ENCODE measurements around the gene YJU2.
"Not testable (repeated sequence)": the region's sequence is repeated elsewhere in the genome, so short reads cannot be mapped to it uniquely, and the experiment has no call there.

The YJU2 gene

GRCh38 chr19:4267101-4267900 is 20.4 kb downstream of the YJU2 start:
- TF ChIP-seq CTCF (IDR thresholded peaks at IDR 0.05; ENCODE audit: extremely low read depth, insufficient read depth, missing control alignments): peak; percentile 78
- in situ Hi-C loops (cut with MboI; ENCODE audit: low pct_unique_long_range_greater_than_20kb, low sequenced_read_pairs, unreplicated experiment): no loop called here
- peak; percentile 81 for DNase-seq (ENCODE audit: low spot score)

DNA sequence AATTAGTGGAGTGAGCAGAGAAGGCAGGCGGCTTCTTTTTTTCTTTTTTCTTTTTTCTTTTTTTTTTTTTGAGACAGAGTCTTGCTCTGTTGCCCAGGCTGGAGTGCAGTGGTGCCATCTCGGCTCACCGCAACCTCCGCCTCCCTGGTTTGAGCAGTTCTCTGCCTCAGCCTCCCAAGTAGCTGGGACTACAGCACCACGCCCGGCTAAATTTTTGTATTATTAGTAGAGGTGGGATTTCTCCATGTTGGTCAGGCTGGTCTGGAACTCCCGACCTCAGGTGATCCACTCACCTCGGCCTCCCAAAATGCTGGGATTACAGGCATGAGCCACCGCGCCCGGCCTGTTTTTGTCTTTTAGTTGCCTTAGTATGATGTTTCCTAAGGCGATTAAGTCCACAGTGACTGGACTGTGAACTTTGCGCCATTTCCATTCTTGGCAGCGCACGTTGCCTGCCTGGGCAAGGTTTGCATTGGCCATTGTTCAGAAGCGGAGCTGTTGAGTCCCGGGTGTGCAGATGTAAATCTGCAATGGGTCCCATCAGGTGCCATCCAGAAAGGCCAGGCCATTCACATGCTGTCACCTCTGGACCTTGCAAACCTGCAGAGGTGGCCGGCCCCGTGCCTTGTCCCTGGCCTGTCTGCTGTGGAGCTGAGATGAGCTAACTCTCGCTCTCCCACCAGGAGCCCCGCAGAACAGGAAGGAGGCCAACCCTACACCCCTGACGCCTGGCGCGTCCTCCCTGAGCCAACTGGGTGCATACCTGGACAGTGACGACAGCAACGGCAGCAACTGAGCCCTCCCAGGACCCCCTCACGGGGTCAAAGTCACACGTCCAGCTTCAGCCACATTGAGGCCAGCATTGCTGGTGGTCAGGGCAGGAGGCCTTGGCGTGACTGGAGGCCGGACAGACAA is 21.3 kb downstream of the YJU2 start:
- no peak for TF ChIP-seq CTCF (IDR thresholded peaks at IDR 0.05; ENCODE audit: extremely low read depth, insufficient read depth, missing control alignments)
- no peak for DNase-seq (ENCODE audit: low spot score)
- in situ Hi-C loops (cut with MboI; ENCODE audit: low pct_unique_long_range_greater_than_20kb, low sequenced_read_pairs, unreplicated experiment): no loop called here

DNA sequence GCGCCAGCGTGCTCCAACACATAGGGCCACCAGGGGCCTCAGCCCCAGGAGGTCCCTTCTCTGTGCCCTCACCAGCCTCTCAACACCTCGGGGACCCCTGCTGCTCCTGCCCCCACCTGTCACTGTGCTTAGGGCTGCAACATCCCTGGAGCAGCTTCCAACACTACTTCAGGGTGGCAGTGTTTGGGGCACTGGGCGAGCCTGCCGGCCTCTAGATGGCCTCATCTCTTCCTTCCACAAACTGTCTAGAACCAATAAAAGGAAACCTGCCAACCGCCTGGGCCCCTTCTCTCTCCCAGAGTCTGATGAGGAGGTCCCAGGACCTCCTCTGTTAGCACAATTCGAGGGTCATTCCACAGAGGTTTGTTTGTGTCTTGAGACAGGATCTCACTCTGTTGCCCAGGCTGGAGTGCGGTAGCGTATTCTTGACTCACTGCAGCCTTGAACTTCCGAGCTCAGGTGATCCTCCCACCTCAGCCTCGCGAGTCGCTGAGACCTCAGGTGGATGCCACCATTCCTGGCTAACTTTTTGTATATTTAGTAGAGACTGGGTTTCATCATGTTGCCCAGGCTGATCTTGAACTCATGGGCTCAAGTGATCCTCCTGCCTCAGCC is 22.0 kb downstream of the YJU2 start:
- no peak for TF ChIP-seq CTCF (IDR thresholded peaks at IDR 0.05; ENCODE audit: extremely low read depth, insufficient read depth, missing control alignments)
- in situ Hi-C loops (cut with MboI; ENCODE audit: low pct_unique_long_range_greater_than_20kb, low sequenced_read_pairs, unreplicated experiment): no loop called here
- no peak for DNase-seq (ENCODE audit: low spot score)

DNA sequence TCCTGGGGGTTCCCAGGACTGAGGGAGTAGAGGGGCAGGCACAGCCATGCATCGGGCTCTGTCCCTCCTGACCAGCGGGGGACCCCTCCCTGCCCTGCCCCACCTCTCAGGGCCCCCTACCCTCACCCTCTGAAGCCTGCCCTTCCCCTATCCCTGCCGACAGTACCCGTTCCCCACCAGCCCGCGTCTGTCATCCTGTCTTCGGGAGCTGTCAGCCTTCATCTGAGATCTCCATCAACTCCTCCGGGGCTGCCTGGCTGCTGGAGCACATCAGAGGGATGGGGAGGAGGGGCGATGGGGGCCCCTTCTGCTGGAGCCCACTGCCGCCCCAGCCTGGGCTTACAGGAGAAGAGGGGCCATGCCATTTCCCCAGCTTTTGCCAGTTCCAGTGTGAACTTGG is 26.0 kb downstream of the YJU2 start:
- DNase-seq (ENCODE audit: low spot score): no peak
- no peak for TF ChIP-seq CTCF (IDR thresholded peaks at IDR 0.05; ENCODE audit: extremely low read depth, insufficient read depth, missing control alignments)
- in situ Hi-C loops (cut with MboI; ENCODE audit: low pct_unique_long_range_greater_than_20kb, low sequenced_read_pairs, unreplicated experiment): loop anchor here (10.0 kb wide), 2 partner anchors 82 to 252 kb away; no protein-coding TSS in a partner anchor

DNA sequence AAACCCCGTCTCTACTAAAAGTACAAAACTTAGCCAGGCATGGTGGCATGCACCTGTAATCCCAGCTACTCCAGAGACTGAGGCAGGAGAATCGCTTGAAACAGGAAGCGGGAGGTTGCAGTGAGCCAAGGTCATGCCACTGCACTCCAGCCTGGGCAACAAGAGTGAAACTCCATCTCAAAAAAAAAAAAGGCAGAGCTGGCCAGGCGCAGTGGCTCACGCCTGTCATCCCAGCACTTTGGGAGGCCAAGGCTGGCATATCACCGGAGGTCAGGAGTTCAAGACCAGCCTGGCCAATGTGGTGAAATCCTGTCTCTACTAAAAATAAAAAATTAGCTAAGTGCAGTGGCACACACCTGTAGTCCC is 27.4 kb downstream of the YJU2 start:
- not testable (repeated sequence) for DNase-seq (ENCODE audit: low spot score)
- in situ Hi-C loops (cut with MboI; ENCODE audit: low pct_unique_long_range_greater_than_20kb, low sequenced_read_pairs, unreplicated experiment): loop anchor here (10.0 kb wide), 2 partner anchors 80 to 250 kb away; no protein-coding TSS in a partner anchor

DNA sequence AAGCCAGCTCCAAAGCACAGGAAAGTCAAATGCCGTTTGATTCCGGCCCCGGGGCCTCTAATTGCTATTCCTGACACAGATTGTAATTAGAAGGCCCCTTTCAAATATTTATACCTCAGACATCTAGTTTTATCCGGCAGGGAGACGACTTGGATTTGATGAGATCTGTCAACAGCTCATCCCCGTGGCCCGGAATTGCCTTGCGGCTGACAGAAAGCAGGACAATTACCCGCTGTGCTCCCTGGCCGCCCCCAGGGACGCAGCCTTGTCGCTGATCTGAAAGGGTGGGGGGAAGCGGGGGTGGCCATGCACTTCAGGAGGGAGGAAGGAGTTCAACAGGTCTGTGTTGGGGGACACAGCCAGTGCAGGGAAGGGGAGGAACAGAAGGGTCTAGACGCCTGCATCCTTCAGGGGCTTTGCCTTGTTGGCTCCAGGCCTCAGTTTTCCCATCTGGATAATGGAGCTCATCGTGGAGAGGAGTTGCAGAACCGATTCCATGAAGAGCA is 30.4 kb downstream of the YJU2 start:
- DNase-seq (ENCODE audit: low spot score): no peak
- TF ChIP-seq CTCF (IDR thresholded peaks at IDR 0.05; ENCODE audit: extremely low read depth, insufficient read depth, missing control alignments): no peak
- in situ Hi-C loops (cut with MboI; ENCODE audit: low pct_unique_long_range_greater_than_20kb, low sequenced_read_pairs, unreplicated experiment): loop anchor here (10.0 kb wide), 2 partner anchors 78 to 248 kb away; no protein-coding TSS in a partner anchor
